Neural cell (in vitro differentiated cells): Measurements from ENCODE around the gene OR2F1. TPM values are rescaled to one million over a fixed set of nuclear protein-coding genes. Genes with fewer than 3 reads are reported as not detected.

ENCODE experiments used
- H2AFZ ChIP-seq: fragments of 200-600, 300-800 bp; sonication (generic), shearing (Covaris generic); 2 replicates; pipeline ENCODE4 v1.6.0; 2014; ENCODE audit warnings: low read depth, mild to moderate bottlenecking, antibody characterized with exemption, low read length, moderate library complexity
- H3F3A ChIP-seq: fragments of 200-600 bp; shearing (Covaris generic); 2 replicates; pipeline ENCODE4 v1.6.1; 2016; ENCODE audit warnings: mild to moderate bottlenecking, moderate library complexity, mixed read lengths, antibody characterized with exemption, low read length; ENCODE audit not compliant: insufficient read depth, poor library complexity, severe bottlenecking
- H3K27ac ChIP-seq: fragments of 200-600, 300-800 bp; sonication (generic), shearing (Covaris generic); 2 replicates; pipeline ENCODE4 v1.5.1; 2014; ENCODE audit warnings: mild to moderate bottlenecking, low read length, moderate library complexity
- H3K27me3 ChIP-seq: fragments of 300-800, 200-600 bp; sonication (generic), shearing (Covaris generic); 2 replicates; pipeline ENCODE4 v1.6.0; 2014; ENCODE audit warnings: mild to moderate bottlenecking, low read depth, low read length, moderate library complexity; ENCODE audit not compliant: insufficient read depth
- H3K36me3 ChIP-seq: fragments of 300-800, 200-600 bp; sonication (generic), shearing (Covaris generic); 2 replicates; pipeline ENCODE4 v1.5.1; 2014; ENCODE audit warnings: mild to moderate bottlenecking, antibody characterized with exemption, low read length, moderate library complexity; ENCODE audit not compliant: insufficient read depth
- H3K4me2 ChIP-seq: fragments of 300-800, 200-600 bp; sonication (generic), shearing (Covaris generic); 2 replicates; pipeline ENCODE4 v1.6.0; 2014; ENCODE audit warnings: mild to moderate bottlenecking, low read length
- H3K4me3 ChIP-seq: fragments of 300-800, 200-600 bp; sonication (generic), shearing (Covaris generic); 2 replicates; pipeline ENCODE4 v1.5.1; 2014; ENCODE audit warnings: mild to moderate bottlenecking, low read length, moderate library complexity
- H3K79me2 ChIP-seq: fragments of 200-600 bp; shearing (Covaris generic); replicated peaks from 2 replicates; pipeline ENCODE4 v1.6.0; 2014; ENCODE audit warnings: mild to moderate bottlenecking, low read length, moderate library complexity; ENCODE audit not compliant: insufficient read depth
- H3K9ac ChIP-seq: fragments of 300-800, 200-600 bp; sonication (generic), shearing (Covaris generic); 2 replicates; pipeline ENCODE4 v1.6.1; 2016; ENCODE audit warnings: mild to moderate bottlenecking, low read length, mixed read lengths
- H3K9me2 ChIP-seq: fragments of 200-600 bp; shearing (Covaris generic); 2 replicates; pipeline ENCODE4 v1.6.1; 2016; ENCODE audit warnings: mild to moderate bottlenecking, low read length, mixed read lengths; ENCODE audit not compliant: insufficient read depth
- H3K9me3 ChIP-seq: fragments of 200-600, 300-800 bp; sonication (generic), shearing (Covaris generic); 2 replicates; pipeline ENCODE4 v1.6.1; 2016; ENCODE audit warnings: mild to moderate bottlenecking, mixed run types, low read length, moderate library complexity, mixed read lengths
- H4K20me1 ChIP-seq: fragments of 200-600 bp; shearing (Covaris generic); 2 replicates; pipeline ENCODE4 v1.6.1; 2016; ENCODE audit warnings: mild to moderate bottlenecking, mixed run types; ENCODE audit not compliant: insufficient read depth
- EP300 ChIP-seq: fragments of 450-650 bp; conservative IDR thresholded peaks from 2 replicates; pipeline ENCODE4 v1.6.1; 2014; ENCODE audit warnings: antibody characterized with exemption, mild to moderate bottlenecking, moderate library complexity; ENCODE audit not compliant: poor library complexity, severe bottlenecking
- EZH2 ChIP-seq: fragments of 200-600, 300-800 bp; shearing (Covaris generic), sonication (generic); IDR thresholded peaks from 2 replicates; pipeline ENCODE4 v1.6.1; 2014; ENCODE audit warnings: antibody characterized with exemption, low read length, borderline replicate concordance, mild to moderate bottlenecking; ENCODE audit not compliant: insufficient read depth, poor library complexity, severe bottlenecking
- MXI1 ChIP-seq: fragments of 450-650 bp; conservative IDR thresholded peaks from 2 replicates; pipeline ENCODE4 v1.6.1; 2014; ENCODE audit warnings: antibody characterized with exemption, mild to moderate bottlenecking; ENCODE audit not compliant: poor library complexity, severe bottlenecking
- POLR2AphosphoS5 ChIP-seq: IDR thresholded peaks from 2 replicates; pipeline ENCODE4 v1.6.1; 2012
- RAD21 ChIP-seq: fragments of 450-650 bp; conservative IDR thresholded peaks from 2 replicates; pipeline ENCODE4 v1.6.1; 2014; ENCODE audit warnings: antibody characterized with exemption, mild to moderate bottlenecking, moderate library complexity
- SMC3 ChIP-seq: fragments of 450-650 bp; conservative IDR thresholded peaks from 2 replicates; pipeline ENCODE4 v1.6.1; 2014; ENCODE audit warnings: antibody characterized with exemption, mild to moderate bottlenecking, moderate library complexity; ENCODE audit not compliant: poor library complexity
- TAF1 ChIP-seq: IDR thresholded peaks from 2 replicates; pipeline ENCODE4 v1.6.1; 2012; ENCODE audit warnings: low read depth
- polyA plus RNA-seq: library from polyadenylated mRNA; depleted of rRNA; stranded (reverse); fragments of >200 nt; gene quantifications from 2 replicates; pipeline ENCODE4 v1.2.3, GENCODE V29; 2014
- TF ChIP-seq, protein P1 (sequence below): fragments of 450-650 bp; IDR thresholded peaks from 2 replicates; pipeline ENCODE4 v1.5.1; 2014; ENCODE audit warnings: antibody characterized with exemption, mild to moderate bottlenecking, moderate library complexity; ENCODE audit not compliant: poor library complexity, severe bottlenecking
- TF ChIP-seq, protein P2 (sequence below): IDR thresholded peaks from 2 replicates; pipeline ENCODE4 v1.6.1; 2012; ENCODE audit warnings: borderline replicate concordance

OR2F1 gene
- polyA plus RNA-seq, 1 donor from 2014 or later, result not detected

DNA sequence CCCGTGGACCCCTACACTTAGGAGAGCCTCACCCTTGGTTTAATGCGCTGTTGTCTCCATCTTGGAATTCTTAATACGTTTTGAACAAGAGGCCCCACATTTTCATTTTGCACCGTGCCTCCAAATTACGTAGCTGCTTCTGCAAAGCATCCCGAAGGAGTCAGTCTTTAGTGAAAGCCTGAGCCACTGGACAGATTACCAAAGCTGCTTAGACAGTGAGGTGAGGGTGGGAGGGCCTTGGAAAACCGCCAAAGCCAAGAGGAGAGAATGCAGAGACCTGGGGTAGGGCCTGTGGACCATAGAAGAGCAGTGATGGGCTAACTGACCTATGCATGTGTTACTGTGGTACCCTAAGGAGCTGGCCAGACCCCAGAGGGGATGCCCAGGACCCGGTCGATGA lies 48.5 kb upstream of the OR2F1 start:
- H3K4me3 ChIP-seq, result no peak overlapping the region
- no peaks in the 10 kb centered on the region for H3K9me2 ChIP-seq
- H3K27me3 ChIP-seq, result peaks cover 15% of the 10 kb centered on the region
- no peak overlapping the region for H3K4me2 ChIP-seq
- H3K9ac ChIP-seq, result no peak overlapping the region
- H3F3A ChIP-seq, result peaks cover 5% of the 10 kb centered on the region
- H4K20me1 ChIP-seq, result no peaks in the 10 kb centered on the region
- TF ChIP-seq, protein P1, sequence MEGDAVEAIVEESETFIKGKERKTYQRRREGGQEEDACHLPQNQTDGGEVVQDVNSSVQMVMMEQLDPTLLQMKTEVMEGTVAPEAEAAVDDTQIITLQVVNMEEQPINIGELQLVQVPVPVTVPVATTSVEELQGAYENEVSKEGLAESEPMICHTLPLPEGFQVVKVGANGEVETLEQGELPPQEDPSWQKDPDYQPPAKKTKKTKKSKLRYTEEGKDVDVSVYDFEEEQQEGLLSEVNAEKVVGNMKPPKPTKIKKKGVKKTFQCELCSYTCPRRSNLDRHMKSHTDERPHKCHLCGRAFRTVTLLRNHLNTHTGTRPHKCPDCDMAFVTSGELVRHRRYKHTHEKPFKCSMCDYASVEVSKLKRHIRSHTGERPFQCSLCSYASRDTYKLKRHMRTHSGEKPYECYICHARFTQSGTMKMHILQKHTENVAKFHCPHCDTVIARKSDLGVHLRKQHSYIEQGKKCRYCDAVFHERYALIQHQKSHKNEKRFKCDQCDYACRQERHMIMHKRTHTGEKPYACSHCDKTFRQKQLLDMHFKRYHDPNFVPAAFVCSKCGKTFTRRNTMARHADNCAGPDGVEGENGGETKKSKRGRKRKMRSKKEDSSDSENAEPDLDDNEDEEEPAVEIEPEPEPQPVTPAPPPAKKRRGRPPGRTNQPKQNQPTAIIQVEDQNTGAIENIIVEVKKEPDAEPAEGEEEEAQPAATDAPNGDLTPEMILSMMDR, result no peak
- no peak for TF ChIP-seq MXI1
- TF ChIP-seq SMC3, result no peak
- TF ChIP-seq, protein P2, sequence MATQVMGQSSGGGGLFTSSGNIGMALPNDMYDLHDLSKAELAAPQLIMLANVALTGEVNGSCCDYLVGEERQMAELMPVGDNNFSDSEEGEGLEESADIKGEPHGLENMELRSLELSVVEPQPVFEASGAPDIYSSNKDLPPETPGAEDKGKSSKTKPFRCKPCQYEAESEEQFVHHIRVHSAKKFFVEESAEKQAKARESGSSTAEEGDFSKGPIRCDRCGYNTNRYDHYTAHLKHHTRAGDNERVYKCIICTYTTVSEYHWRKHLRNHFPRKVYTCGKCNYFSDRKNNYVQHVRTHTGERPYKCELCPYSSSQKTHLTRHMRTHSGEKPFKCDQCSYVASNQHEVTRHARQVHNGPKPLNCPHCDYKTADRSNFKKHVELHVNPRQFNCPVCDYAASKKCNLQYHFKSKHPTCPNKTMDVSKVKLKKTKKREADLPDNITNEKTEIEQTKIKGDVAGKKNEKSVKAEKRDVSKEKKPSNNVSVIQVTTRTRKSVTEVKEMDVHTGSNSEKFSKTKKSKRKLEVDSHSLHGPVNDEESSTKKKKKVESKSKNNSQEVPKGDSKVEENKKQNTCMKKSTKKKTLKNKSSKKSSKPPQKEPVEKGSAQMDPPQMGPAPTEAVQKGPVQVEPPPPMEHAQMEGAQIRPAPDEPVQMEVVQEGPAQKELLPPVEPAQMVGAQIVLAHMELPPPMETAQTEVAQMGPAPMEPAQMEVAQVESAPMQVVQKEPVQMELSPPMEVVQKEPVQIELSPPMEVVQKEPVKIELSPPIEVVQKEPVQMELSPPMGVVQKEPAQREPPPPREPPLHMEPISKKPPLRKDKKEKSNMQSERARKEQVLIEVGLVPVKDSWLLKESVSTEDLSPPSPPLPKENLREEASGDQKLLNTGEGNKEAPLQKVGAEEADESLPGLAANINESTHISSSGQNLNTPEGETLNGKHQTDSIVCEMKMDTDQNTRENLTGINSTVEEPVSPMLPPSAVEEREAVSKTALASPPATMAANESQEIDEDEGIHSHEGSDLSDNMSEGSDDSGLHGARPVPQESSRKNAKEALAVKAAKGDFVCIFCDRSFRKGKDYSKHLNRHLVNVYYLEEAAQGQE, result no peak
- TF ChIP-seq POLR2AphosphoS5, result no peak
- no peak for TF ChIP-seq TAF1
- TF ChIP-seq RAD21, result no peak
- TF ChIP-seq EZH2, result no peak
- no peak for TF ChIP-seq EP300
- no peaks in the 10 kb centered on the region for H3K36me3 ChIP-seq
- no peaks in the 10 kb centered on the region for H3K9me3 ChIP-seq
- no peak overlapping the region for H2AFZ ChIP-seq
- peaks cover under 1% of the 10 kb centered on the region for H3K79me2 ChIP-seq
- no peak overlapping the region for H3K27ac ChIP-seq

DNA sequence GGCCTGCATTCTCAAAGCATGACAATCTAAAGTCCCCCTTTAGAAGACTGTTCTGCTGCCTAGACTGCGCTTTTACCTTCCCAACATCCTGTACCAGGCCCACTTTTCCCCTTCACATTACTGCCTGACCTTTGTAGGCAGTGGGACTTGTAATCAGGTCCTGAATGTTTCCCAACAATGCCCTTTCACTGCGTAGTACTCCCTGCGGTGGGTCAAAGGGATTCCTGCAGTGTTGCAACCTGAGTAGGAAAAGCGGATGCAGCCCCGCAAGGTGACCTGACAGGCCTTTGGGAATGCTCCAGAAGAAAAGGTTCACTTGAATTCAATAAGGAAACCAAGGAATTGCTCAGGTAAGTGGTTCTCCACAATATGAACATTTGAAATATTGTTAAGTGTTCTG lies 47.7 kb upstream of the OR2F1 start:
- H3K4me3 ChIP-seq, result no peak overlapping the region
- H3K9ac ChIP-seq, result no peak overlapping the region
- no peak overlapping the region for H3K27ac ChIP-seq
- no peak overlapping the region for H3K4me2 ChIP-seq
- H3K9me3 ChIP-seq, result no peaks in the 10 kb centered on the region
- H3K79me2 ChIP-seq, result no peaks in the 10 kb centered on the region
- H2AFZ ChIP-seq, result no peak overlapping the region
- H3F3A ChIP-seq, result peaks cover under 1% of the 10 kb centered on the region
- H3K36me3 ChIP-seq, result no peaks in the 10 kb centered on the region
- no peaks in the 10 kb centered on the region for H4K20me1 ChIP-seq
- H3K9me2 ChIP-seq, result no peaks in the 10 kb centered on the region
- TF ChIP-seq, protein P2, result no peak
- TF ChIP-seq EZH2 (no peak), SMC3 (no peak), TAF1 (no peak), RAD21 (no peak), POLR2AphosphoS5 (no peak), EP300 (no peak), MXI1 (no peak)
- TF ChIP-seq, protein P1, result no peak
- peaks cover 15% of the 10 kb centered on the region for H3K27me3 ChIP-seq
